Neural crest cell (in vitro differentiated cells): Measurements from ENCODE around the gene F11. TPM values are rescaled to one million over a fixed set of nuclear protein-coding genes. Genes with fewer than 3 reads are reported as not detected.
"Not testable (repeated sequence)": the region's sequence is repeated elsewhere in the genome, so short reads cannot be mapped to it uniquely, and the experiment has no call there.

Source experiments
- DNase-seq: peaks from one replicate; pipeline ENCODE4 v3.0.0; 2021; ENCODE audit warnings: low read depth, mixed read lengths, low spot score
- H3K27ac Mint-ChIP-seq: one replicate; pipeline ENCODE4 v1.8.0; 2021; ENCODE audit warnings: mild to moderate bottlenecking, mixed read lengths; ENCODE audit not compliant: unreplicated experiment
- H3K27me3 Mint-ChIP-seq: 2 replicates; pipeline ENCODE4 v1.8.0; 2021; ENCODE audit warnings: low read depth, mild to moderate bottlenecking, mixed read lengths
- H3K36me3 Mint-ChIP-seq: 2 replicates; pipeline ENCODE4 v1.8.0; 2021; ENCODE audit warnings: low read depth, mild to moderate bottlenecking, mixed read lengths
- H3K4me1 Mint-ChIP-seq: 2 replicates; pipeline ENCODE4 v1.8.0; 2021; ENCODE audit warnings: mixed read lengths
- H3K4me3 Mint-ChIP-seq: one replicate; pipeline ENCODE4 v1.8.0; 2021; ENCODE audit warnings: mild to moderate bottlenecking, mixed read lengths
- H3K9me3 Mint-ChIP-seq: 2 replicates; pipeline ENCODE4 v1.8.0; 2021; ENCODE audit warnings: mixed read lengths
- CTCF ChIP-seq: fragments of 200-600 bp; sonication (generic); conservative IDR thresholded peaks from 2 replicates; pipeline ENCODE4 v1.5.0; 2021; ENCODE audit warnings: antibody characterized with exemption, mild to moderate bottlenecking
- total RNA-seq: library from RNA; stranded (reverse); gene quantifications from 2 replicates; pipeline ENCODE4 v1.2.1, GENCODE V29; 2021

The F11 gene
- total RNA-seq, 1 donor from 2014 or later: not detected

GRCh38 chr4:186236126-186236525, 29.9 kb upstream of the F11 start:
- no peak for TF ChIP-seq CTCF
- Mint-ChIP-seq H3K36me3 (no peaks in the 10 kb centered on the region), H3K9me3 (peaks cover 2% of the 10 kb centered on the region), H3K27ac (no peak overlapping the region), H3K27me3 (no peaks in the 10 kb centered on the region), H3K4me1 (no peaks in the 10 kb centered on the region), H3K4me3 (no peak overlapping the region)
- no peak for DNase-seq

- no peaks in the 10 kb centered on the region for H3K27me3 Mint-ChIP-seq
- H3K4me1 Mint-ChIP-seq: no peaks in the 10 kb centered on the region
- H3K4me3 Mint-ChIP-seq: no peak overlapping the region
- peaks cover 2% of the 10 kb centered on the region for H3K9me3 Mint-ChIP-seq
- no peaks in the 10 kb centered on the region for H3K36me3 Mint-ChIP-seq
- TF ChIP-seq CTCF: no peak
- H3K27ac Mint-ChIP-seq: no peak overlapping the region
- no peak for DNase-seq
These were observed 25.5 kb upstream of the F11 start for GRCh38 chr4:186240452-186240847.

GRCh38 chr4:186240848-186241491, 25.0 kb upstream of the F11 start:
- Mint-ChIP-seq H3K36me3 (no peaks in the 10 kb centered on the region), H3K4me3 (no peak overlapping the region), H3K4me1 (no peaks in the 10 kb centered on the region), H3K27ac (no peak overlapping the region), H3K27me3 (no peaks in the 10 kb centered on the region), H3K9me3 (peaks cover 5% of the 10 kb centered on the region)
- no peak for DNase-seq
- no peak for TF ChIP-seq CTCF

GRCh38 chr4:186241616-186242015, 24.4 kb upstream of the F11 start:
- no peak for TF ChIP-seq CTCF
- Mint-ChIP-seq H3K27ac (no peak overlapping the region), H3K4me3 (no peak overlapping the region), H3K36me3 (no peaks in the 10 kb centered on the region), H3K27me3 (peaks cover 1% of the 10 kb centered on the region), H3K9me3 (peaks cover 10% of the 10 kb centered on the region), H3K4me1 (no peaks in the 10 kb centered on the region)
- no peak for DNase-seq

GRCh38 chr4:186242031-186242430, 24.0 kb upstream of the F11 start:
- not testable (repeated sequence) for DNase-seq, H3K36me3 Mint-ChIP-seq, H3K27ac Mint-ChIP-seq, H3K27me3 Mint-ChIP-seq, H3K4me1 Mint-ChIP-seq, H3K4me3 Mint-ChIP-seq
- peaks cover 12% of the 10 kb centered on the region for H3K9me3 Mint-ChIP-seq

- H3K4me1 Mint-ChIP-seq: no peaks in the 10 kb centered on the region
- peaks cover 13% of the 10 kb centered on the region for H3K9me3 Mint-ChIP-seq
- no peak for DNase-seq
- H3K27me3 Mint-ChIP-seq: peaks cover 2% of the 10 kb centered on the region
- H3K4me3 Mint-ChIP-seq: no peak overlapping the region
- no peaks in the 10 kb centered on the region for H3K36me3 Mint-ChIP-seq
- TF ChIP-seq CTCF: no peak
- no peak overlapping the region for H3K27ac Mint-ChIP-seq
These were observed 22.7 kb upstream of the F11 start for GRCh38 chr4:186243331-186243730.
